ENCODE measurements around the gene NFKBIE. TPM values are rescaled to one million over a fixed set of nuclear protein-coding genes. Genes with fewer than 3 reads are reported as not detected.

The NFKBIE gene
- total RNA-seq, 1 donor from 2014 or later = 14.6 TPM

- intact Hi-C loops (cut with micrococcal nuclease) = no loop called here
Observed at GRCh38 chr6:44298055-44298803, 32.9 kb upstream of the NFKBIE start.

- intact Hi-C loops (cut with micrococcal nuclease) = no loop called here
Observed at GRCh38 chr6:44297063-44298038, 32.0 kb upstream of the NFKBIE start.

GRCh38 chr6:44294832-44295791, 29.8 kb upstream of the NFKBIE start:
- intact Hi-C loops (cut with micrococcal nuclease) = no loop called here

GRCh38 chr6:44292661-44293365, 27.5 kb upstream of the NFKBIE start:
- intact Hi-C loops (cut with micrococcal nuclease) = no loop called here

- intact Hi-C loops (cut with micrococcal nuclease) = no loop called here
Observed at GRCh38 chr6:44291841-44292240, 26.5 kb upstream of the NFKBIE start.

- intact Hi-C loops (cut with micrococcal nuclease) = no loop called here
Observed at GRCh38 chr6:44289726-44290260, 24.4 kb upstream of the NFKBIE start.

GRCh38 chr6:44286747-44287146, 21.4 kb upstream of the NFKBIE start:
- intact Hi-C loops (cut with micrococcal nuclease) = no loop called here

GRCh38 chr6:44286285-44286565, 20.9 kb upstream of the NFKBIE start:
- intact Hi-C loops (cut with micrococcal nuclease) = no loop called here

- intact Hi-C loops (cut with micrococcal nuclease) = no loop called here
Observed at GRCh38 chr6:44285552-44286284, 20.4 kb upstream of the NFKBIE start.

GRCh38 chr6:44284867-44285266, 19.5 kb upstream of the NFKBIE start:
- intact Hi-C loops (cut with micrococcal nuclease) = no loop called here

- intact Hi-C loops (cut with micrococcal nuclease) = no loop called here
Observed at GRCh38 chr6:44284121-44284520, 18.8 kb upstream of the NFKBIE start.

- intact Hi-C loops (cut with micrococcal nuclease) = no loop called here
Observed at GRCh38 chr6:44278774-44279697, 13.7 kb upstream of the NFKBIE start.

- intact Hi-C loops (cut with micrococcal nuclease) = no loop called here
Observed at GRCh38 chr6:44278315-44278714, 13.0 kb upstream of the NFKBIE start.

GRCh38 chr6:44277763-44278162, 12.4 kb upstream of the NFKBIE start:
- intact Hi-C loops (cut with micrococcal nuclease) = no loop called here

- intact Hi-C loops (cut with micrococcal nuclease) = no loop called here
Observed at GRCh38 chr6:44276667-44277640, 11.6 kb upstream of the NFKBIE start.

- intact Hi-C loops (cut with micrococcal nuclease) = no loop called here
Observed at GRCh38 chr6:44275749-44276648, 10.6 kb upstream of the NFKBIE start.

Data from T-helper 2 cell treated with Interferon-gamma antibody and Interleukin-4, amounts not matched to agents 100 ng/mL and 5 ng/mL, for 36 hours (primary cell).